BE2C (cell line): ENCODE data around the gene KCTD19.

Experiments used
- DNase-seq: peaks from one replicate; pipeline ENCODE4 v3.0.0-alpha.2; 2020
- H3K27me3 ChIP-seq: fragments of 250-450 bp; sonication (Bioruptor Pico); 2 replicates; pipeline ENCODE4 v1.5.1; 2020; ENCODE audit warnings: mild to moderate bottlenecking
- H3K36me3 ChIP-seq: fragments of 250-450 bp; sonication (Bioruptor Pico); 2 replicates; pipeline ENCODE4 v1.5.1; 2020; ENCODE audit warnings: mild to moderate bottlenecking
- H3K4me1 ChIP-seq: fragments of 250-450 bp; sonication (Bioruptor Pico); 2 replicates; pipeline ENCODE4 v1.5.1; 2020
- H3K4me3 ChIP-seq: 2 replicates; pipeline ENCODE4 v1.5.1; 2011; ENCODE audit warnings: low read depth, low read length
- H3K9me3 ChIP-seq: fragments of 250-450 bp; sonication (Bioruptor Pico); 2 replicates; pipeline ENCODE4 v1.5.1; 2020
- CTCF ChIP-seq: IDR thresholded peaks from 2 replicates; pipeline ENCODE4 v1.5.1; 2012; ENCODE audit warnings: mild to moderate bottlenecking, low read depth, low read length

Gene KCTD19

DNA sequence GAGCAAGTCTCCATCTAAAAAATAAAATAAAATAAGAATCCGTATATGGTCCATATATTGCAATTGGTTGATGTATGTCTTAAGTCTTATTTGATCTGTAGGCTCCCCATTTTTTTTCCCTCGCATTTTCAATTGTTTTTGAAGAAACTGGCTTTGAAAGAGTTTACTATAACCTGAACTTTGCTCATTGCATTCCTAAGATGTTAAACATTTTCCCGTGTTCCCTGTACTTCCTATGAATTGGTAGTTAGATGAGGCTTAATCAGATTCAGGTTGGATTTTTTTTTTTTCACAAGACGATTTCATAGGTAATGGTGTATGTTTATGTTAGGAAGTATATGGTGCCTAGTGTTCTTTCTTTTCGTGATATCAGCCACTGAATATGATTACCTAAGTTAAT lies 3.4 kb upstream of the KCTD19 start:
- Histone ChIP-seq H3K9me3 (no peaks in the 10 kb centered on the region; the same call in 1 of the 2 replicates), H3K36me3 (no peaks in the 10 kb centered on the region), H3K4me3 (no peak overlapping the region), H3K27me3 (peaks cover 3% of the 10 kb centered on the region), H3K4me1 (no peaks in the 10 kb centered on the region)
- TF ChIP-seq CTCF: no peak
- no peak for DNase-seq

DNA sequence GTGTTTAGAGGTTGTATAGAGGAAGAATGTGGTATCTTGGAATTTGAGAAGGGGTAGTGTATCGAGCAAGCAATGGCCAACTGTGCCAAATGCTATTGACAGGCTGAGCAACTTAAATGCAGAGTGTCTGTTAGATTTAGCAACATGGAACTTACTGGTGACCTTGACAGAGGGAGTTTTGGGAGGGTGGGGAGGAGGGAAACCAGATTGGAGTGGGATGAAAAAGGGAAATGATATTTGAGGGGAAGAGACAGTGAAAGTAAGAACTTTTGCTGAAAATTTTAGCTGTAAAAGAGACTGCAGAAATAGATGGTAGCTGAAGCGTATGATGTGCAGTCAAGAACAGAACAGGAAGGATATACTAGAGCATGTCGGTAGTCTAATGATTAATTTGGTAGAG lies 1.2 kb upstream of the KCTD19 start:
- TF ChIP-seq CTCF: no peak

GRCh38 chr16:67326115-67326471 lies 448 bp downstream of the KCTD19 start:
- Histone ChIP-seq H3K4me1 (no peaks in the 10 kb centered on the region), H3K9me3 (no peaks in the 10 kb centered on the region), H3K27me3 (peaks cover 34% of the 10 kb centered on the region), H3K4me3 (peak overlapping the region; percentile 56), H3K36me3 (no peaks in the 10 kb centered on the region)
- no peak for TF ChIP-seq CTCF
- no peak for DNase-seq

More for the DNA sequence above, 1.2 kb upstream of the KCTD19 start:
- Histone ChIP-seq H3K9me3 (no peaks in the 10 kb centered on the region), H3K27me3 (peaks cover 18% of the 10 kb centered on the region), H3K4me1 (no peaks in the 10 kb centered on the region), H3K4me3 (no peak overlapping the region), H3K36me3 (no peaks in the 10 kb centered on the region)
- no peak for DNase-seq

DNA sequence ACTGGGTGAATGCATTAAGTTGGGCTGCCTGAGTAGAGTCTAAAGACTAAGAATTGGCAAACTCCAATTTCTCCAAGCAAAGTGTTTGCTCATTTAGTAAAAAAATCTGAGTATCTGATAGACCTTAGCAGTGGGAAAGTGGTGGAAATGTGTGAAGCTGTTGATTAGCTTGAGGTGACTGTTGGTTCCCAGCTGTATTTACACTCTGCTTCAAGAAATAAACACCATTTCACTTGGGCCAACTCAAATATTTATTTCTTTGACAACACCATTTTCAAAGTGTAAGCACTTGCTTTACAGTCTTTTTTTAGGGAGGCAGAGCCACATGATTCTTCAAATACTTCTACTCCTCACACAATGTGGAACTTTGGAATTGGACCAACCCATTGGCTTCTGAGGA lies 8.7 kb downstream of the KCTD19 start:
- peaks cover 39% of the 10 kb centered on the region for H3K27me3 ChIP-seq
- H3K4me1 ChIP-seq: no peaks in the 10 kb centered on the region
- no peak for TF ChIP-seq CTCF
- no peak for DNase-seq
- no peaks in the 10 kb centered on the region for H3K36me3 ChIP-seq
- H3K4me3 ChIP-seq: no peak overlapping the region
- no peaks in the 10 kb centered on the region for H3K9me3 ChIP-seq

GRCh38 chr16:67312719-67313118 lies 13.8 kb downstream of the KCTD19 start:
- Histone ChIP-seq H3K36me3 (no peaks in the 10 kb centered on the region), H3K27me3 (no peaks in the 10 kb centered on the region; the same call in 1 of the 2 replicates), H3K4me1 (peaks cover 4% of the 10 kb centered on the region; the same call in 1 of the 2 replicates), H3K4me3 (no peak overlapping the region), H3K9me3 (no peaks in the 10 kb centered on the region)
- no peak for DNase-seq
- no peak for TF ChIP-seq CTCF

DNA sequence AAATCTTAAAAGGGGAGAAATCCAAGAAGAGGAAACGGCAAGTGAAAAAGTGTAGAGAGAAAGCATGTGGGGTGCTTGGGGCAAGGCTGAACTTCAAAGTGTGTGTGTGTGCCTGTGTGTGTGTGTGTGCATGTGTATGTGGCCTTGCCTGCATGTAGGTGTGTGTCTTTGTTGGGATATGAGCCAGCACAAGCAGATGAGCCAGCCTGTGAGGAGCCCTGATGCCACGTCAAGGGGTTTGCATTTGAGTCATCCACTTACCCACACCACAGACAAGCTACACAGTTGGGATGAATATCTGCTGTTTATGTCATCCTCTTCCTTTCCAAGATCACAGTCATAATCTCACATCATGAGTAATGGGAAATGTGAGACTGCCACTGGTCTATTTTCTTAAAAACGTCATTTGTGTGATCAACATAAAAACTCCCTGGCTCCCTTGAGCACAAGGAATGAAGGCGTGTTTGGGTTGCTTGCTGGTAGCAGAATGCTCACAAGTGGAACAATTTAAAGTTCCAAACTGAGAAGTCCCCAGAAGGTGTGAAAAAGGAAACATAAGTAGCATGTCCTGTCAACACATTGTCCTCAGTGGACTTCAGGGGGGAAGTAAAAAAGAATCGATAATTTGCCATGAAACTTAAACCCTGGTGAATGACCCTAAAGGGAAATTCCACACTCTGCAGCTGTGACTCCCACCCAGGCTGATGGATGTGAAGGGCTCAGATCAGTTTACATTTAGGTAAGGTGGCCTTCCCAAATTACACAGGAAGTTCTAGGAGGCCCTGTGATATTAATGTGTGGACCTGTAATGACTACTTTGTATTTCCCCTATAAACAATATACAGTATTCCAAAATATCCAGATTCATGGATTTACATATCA lies 14.7 kb downstream of the KCTD19 start:
- no peak for TF ChIP-seq CTCF
- H3K36me3 ChIP-seq: no peaks in the 10 kb centered on the region
- H3K4me3 ChIP-seq: no peak overlapping the region
- H3K4me1 ChIP-seq: peaks cover 4% of the 10 kb centered on the region; the same call in 1 of the 2 replicates
- DNase-seq: no peak
- H3K9me3 ChIP-seq: no peaks in the 10 kb centered on the region
- H3K27me3 ChIP-seq: no peaks in the 10 kb centered on the region
